Mucosa of rectum (tissue), 2 donors: Measurements from ENCODE around the gene PPP2R5A.
"Not testable (repeated sequence)": the region's sequence is repeated elsewhere in the genome, so short reads cannot be mapped to it uniquely, and the experiment has no call there.

Source experiments
- H3K27ac ChIP-seq, 2 donors: one replicate each; pipeline ENCODE4 v1.7.0; 2013; ENCODE audit warnings: inconsistent platforms in 2 of 2, low read depth in 2 of 2, low read length in 2 of 2
- H3K27me3 ChIP-seq, 2 donors: one replicate each; pipeline ENCODE4 v1.7.0; 2013; ENCODE audit warnings: low read length in 2 of 2; ENCODE audit not compliant: control insufficient read depth in 2 of 2, insufficient read depth in 2 of 2
- H3K36me3 ChIP-seq, 2 donors: one replicate each; pipeline ENCODE4 v1.7.0; 2013; ENCODE audit warnings: low read length in 2 of 2; ENCODE audit not compliant: control insufficient read depth in 2 of 2, insufficient read depth in 2 of 2
- H3K4me1 ChIP-seq, 2 donors: one replicate each; pipeline ENCODE4 v1.7.0; 2013; ENCODE audit warnings: low read length in 2 of 2, mild to moderate bottlenecking in 1 of 2; ENCODE audit not compliant: control insufficient read depth in 2 of 2, insufficient read depth in 2 of 2
- H3K4me3 ChIP-seq, 2 donors: one replicate each; pipeline ENCODE4 v1.7.0; 2013; ENCODE audit warnings: low read length in 2 of 2
- H3K9ac ChIP-seq, 2 donors: one replicate each; pipeline ENCODE4 v1.7.0; 2013; ENCODE audit warnings: low read length in 2 of 2, low read depth in 1 of 2, mild to moderate bottlenecking in 1 of 2
- H3K9me3 ChIP-seq, 2 donors: one replicate each; pipeline ENCODE4 v1.7.0; 2013; ENCODE audit warnings: low read length in 2 of 2; ENCODE audit not compliant: control insufficient read depth in 2 of 2
- donor health status: healthy.
- donor health status: Normal muscosa, but diverticular disease.

PPP2R5A gene

DNA sequence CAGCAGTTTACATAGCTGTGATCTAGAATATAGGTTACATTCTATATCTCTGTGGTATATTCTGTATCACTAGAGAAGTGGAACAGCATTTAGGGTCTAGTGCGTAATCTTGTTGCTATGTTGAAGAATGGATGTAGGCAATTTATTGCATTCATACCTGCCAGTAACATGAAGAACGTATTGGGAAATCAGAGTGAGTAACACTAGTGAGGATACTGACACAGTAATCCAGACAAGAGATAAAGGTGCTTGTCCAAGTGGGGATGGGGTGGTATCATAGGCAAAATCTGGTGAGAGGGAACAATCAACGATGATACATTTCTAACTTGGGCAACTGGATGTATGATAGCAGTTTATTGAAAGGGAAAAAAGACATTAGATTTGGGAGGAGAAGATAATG lies 9.8 kb downstream of the PPP2R5A start:
- Histone ChIP-seq H3K27me3 (no peaks in the 10 kb centered on the region), H3K4me1 (peaks cover 0 to 8% of the 10 kb centered on the region in 2 donors), H3K9me3 (no peaks in the 10 kb centered on the region), H3K9ac (no peak overlapping the region), H3K27ac (no peak overlapping the region), H3K4me3 (no peak overlapping the region), H3K36me3 (no peaks in the 10 kb centered on the region)

GRCh38 chr1:212295579-212295978 lies 10.4 kb downstream of the PPP2R5A start:
- H3K27me3 ChIP-seq: no peaks in the 10 kb centered on the region
- no peaks in the 10 kb centered on the region for H3K9me3 ChIP-seq
- H3K4me1 ChIP-seq: peaks cover 0 to 7% of the 10 kb centered on the region in 2 donors
- no peak overlapping the region for H3K4me3 ChIP-seq
- no peak overlapping the region for H3K9ac ChIP-seq
- H3K27ac ChIP-seq: no peak overlapping the region
- no peaks in the 10 kb centered on the region for H3K36me3 ChIP-seq

DNA sequence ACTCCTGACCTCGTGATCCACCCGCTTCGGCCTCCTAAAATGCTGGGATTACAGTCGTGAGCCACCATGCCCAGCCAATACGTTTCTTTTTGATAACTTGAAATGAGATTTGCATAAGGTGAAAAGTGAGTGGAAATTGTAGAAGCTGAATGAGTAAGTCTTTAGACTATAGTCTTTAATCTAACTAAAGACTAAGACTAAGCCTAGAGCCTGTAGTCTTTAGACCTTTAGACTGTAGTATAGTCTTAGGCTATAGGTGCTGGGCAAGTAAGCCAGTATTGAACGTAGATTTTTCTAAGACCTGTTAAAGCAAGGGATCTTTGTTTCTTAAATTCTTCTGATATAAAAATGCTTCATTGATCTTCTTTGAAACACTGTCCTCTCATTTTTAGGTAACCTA lies 12.1 kb downstream of the PPP2R5A start:
- no peak overlapping the region for H3K9ac ChIP-seq
- no peaks in the 10 kb centered on the region for H3K4me1 ChIP-seq
- H3K27ac ChIP-seq: no peak overlapping the region
- H3K36me3 ChIP-seq: no peaks in the 10 kb centered on the region
- H3K27me3 ChIP-seq: no peaks in the 10 kb centered on the region
- H3K4me3 ChIP-seq: no peak overlapping the region
- no peaks in the 10 kb centered on the region for H3K9me3 ChIP-seq

GRCh38 chr1:212301580-212301979 lies 16.4 kb downstream of the PPP2R5A start:
- Histone ChIP-seq H3K9me3 (no peaks in the 10 kb centered on the region), H3K27ac (no peak overlapping the region), H3K4me3 (no peak overlapping the region), H3K9ac (no peak overlapping the region), H3K4me1 (peaks cover 0 to 3% of the 10 kb centered on the region in 2 donors), H3K36me3 (no peaks in the 10 kb centered on the region), H3K27me3 (no peaks in the 10 kb centered on the region)

GRCh38 chr1:212302745-212303383 lies 17.7 kb downstream of the PPP2R5A start:
- H3K27me3 ChIP-seq: no peaks in the 10 kb centered on the region
- no peak overlapping the region for H3K4me3 ChIP-seq
- no peak overlapping the region for H3K9ac ChIP-seq
- H3K4me1 ChIP-seq: peaks cover 0 to 3% of the 10 kb centered on the region in 2 donors
- H3K36me3 ChIP-seq: no peaks in the 10 kb centered on the region
- H3K9me3 ChIP-seq: no peaks in the 10 kb centered on the region
- no peak overlapping the region for H3K27ac ChIP-seq

- Histone ChIP-seq H3K9me3 (no peaks in the 10 kb centered on the region), H3K36me3 (peaks cover 0 to 6% of the 10 kb centered on the region in 2 donors), H3K4me3 (no peak overlapping the region), H3K27ac (no peak overlapping the region), H3K27me3 (no peaks in the 10 kb centered on the region), H3K4me1 (peaks cover 0 to 3% of the 10 kb centered on the region in 2 donors), H3K9ac (no peak overlapping the region)
Measured at GRCh38 chr1:212305342-212305741, 20.1 kb downstream of the PPP2R5A start.

DNA sequence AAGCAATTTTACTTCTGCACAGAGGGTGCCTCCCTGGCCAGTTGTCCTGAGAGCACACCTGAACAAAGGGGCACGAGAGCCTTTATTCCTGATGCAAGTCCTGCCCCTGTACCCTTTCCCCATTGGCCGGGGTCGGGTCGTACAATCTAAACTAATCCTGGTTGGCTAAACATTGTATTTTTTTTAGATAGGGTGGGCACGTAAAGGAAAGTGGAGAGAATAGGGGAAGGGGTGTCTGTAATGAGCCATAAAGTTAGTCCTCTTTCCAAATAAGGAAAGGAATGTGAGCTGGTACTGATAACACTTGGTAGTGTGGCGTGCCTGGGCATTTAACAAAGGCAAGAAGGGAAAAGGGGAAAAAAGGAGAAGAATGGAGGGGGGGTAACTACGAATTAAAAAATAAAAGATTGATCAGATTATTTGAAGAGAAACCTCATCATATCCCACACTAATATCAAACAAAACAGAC lies 20.8 kb downstream of the PPP2R5A start:
- not testable (repeated sequence) for H3K36me3 ChIP-seq, H3K4me1 ChIP-seq, H3K27ac ChIP-seq

DNA sequence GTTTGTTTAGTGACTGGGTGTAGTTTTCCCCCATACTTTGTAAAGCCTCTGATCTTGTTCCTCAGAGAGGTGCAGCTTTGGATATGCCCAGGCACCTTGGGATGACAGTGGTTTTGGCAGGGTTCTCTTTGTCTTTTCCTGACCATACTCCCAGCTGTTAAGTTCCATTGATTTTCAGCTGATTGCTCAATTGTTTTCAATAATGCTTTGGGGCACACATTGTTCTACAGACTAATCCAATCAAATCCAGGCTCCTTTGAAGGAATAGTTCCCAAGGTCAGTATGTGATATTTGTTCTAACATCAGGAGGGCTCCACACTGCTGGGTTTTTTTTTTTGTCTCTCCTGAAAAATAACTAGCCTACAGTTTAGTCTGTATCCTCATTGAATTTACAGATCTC lies 24.8 kb downstream of the PPP2R5A start:
- H3K36me3 ChIP-seq: peaks cover 0 to 6% of the 10 kb centered on the region in 2 donors
- peaks cover 0 to 3% of the 10 kb centered on the region in 2 donors for H3K4me1 ChIP-seq
- no peak overlapping the region for H3K9ac ChIP-seq
- no peak overlapping the region for H3K27ac ChIP-seq
- no peaks in the 10 kb centered on the region for H3K27me3 ChIP-seq
- no peak overlapping the region for H3K4me3 ChIP-seq
- H3K9me3 ChIP-seq: no peaks in the 10 kb centered on the region

More for the DNA sequence above, 20.8 kb downstream of the PPP2R5A start:
- H3K27me3 ChIP-seq, H3K9ac ChIP-seq, H3K9me3 ChIP-seq, H3K4me3 ChIP-seq: not testable (repeated sequence)

DNA sequence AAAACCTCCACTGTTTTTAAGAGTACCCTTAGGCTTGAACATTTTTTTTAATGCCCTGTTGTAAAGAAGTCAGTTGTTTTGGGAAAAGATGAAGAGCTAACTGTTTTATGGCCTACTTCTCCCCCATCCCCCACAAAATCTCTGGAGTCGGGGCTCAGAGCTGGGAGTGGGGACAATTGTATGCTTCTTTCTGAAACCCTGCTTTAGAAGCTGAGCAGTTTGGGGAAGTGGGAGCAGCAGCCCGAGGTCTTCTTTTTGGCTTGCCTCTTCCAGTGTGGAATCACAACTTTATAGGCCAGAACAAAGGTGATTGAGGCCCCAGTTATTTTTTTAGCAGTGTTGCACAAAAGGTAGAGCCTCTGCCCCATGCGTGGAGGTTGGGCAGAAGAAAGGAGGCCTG lies 25.2 kb downstream of the PPP2R5A start:
- Histone ChIP-seq H3K9ac (no peak overlapping the region), H3K4me3 (no peak overlapping the region), H3K27me3 (no peaks in the 10 kb centered on the region), H3K9me3 (no peaks in the 10 kb centered on the region), H3K4me1 (peaks cover 0 to under 1% of the 10 kb centered on the region in 2 donors), H3K27ac (no peak overlapping the region), H3K36me3 (peaks cover 0 to 6% of the 10 kb centered on the region in 2 donors)

GRCh38 chr1:212311836-212312497 lies 26.8 kb downstream of the PPP2R5A start:
- Histone ChIP-seq H3K9me3 (no peaks in the 10 kb centered on the region), H3K36me3 (peaks cover 0 to 6% of the 10 kb centered on the region in 2 donors), H3K4me3 (no peak overlapping the region), H3K27ac (no peak overlapping the region), H3K27me3 (no peaks in the 10 kb centered on the region), H3K9ac (no peak overlapping the region), H3K4me1 (no peaks in the 10 kb centered on the region)
